BE2C (cell line): Measurements from ENCODE around the gene LAD1.

Experiments
- DNase-seq: peaks from one replicate; pipeline ENCODE4 v3.0.0-alpha.2; 2020
- H3K27me3 ChIP-seq: fragments of 250-450 bp; sonication (Bioruptor Pico); 2 replicates; pipeline ENCODE4 v1.5.1; 2020; ENCODE audit warnings: mild to moderate bottlenecking
- H3K36me3 ChIP-seq: fragments of 250-450 bp; sonication (Bioruptor Pico); 2 replicates; pipeline ENCODE4 v1.5.1; 2020; ENCODE audit warnings: mild to moderate bottlenecking
- H3K4me1 ChIP-seq: fragments of 250-450 bp; sonication (Bioruptor Pico); 2 replicates; pipeline ENCODE4 v1.5.1; 2020
- H3K4me3 ChIP-seq: 2 replicates; pipeline ENCODE4 v1.5.1; 2011; ENCODE audit warnings: low read depth, low read length
- H3K9me3 ChIP-seq: fragments of 250-450 bp; sonication (Bioruptor Pico); 2 replicates; pipeline ENCODE4 v1.5.1; 2020
- CTCF ChIP-seq: IDR thresholded peaks from 2 replicates; pipeline ENCODE4 v1.5.1; 2012; ENCODE audit warnings: mild to moderate bottlenecking, low read depth, low read length

The LAD1 gene

GRCh38 chr1:201376464-201377374, 22.4 kb downstream of the LAD1 start:
- peak; percentile 37 for TF ChIP-seq CTCF
- Histone ChIP-seq H3K27me3 (no peaks in the 10 kb centered on the region), H3K36me3 (no peaks in the 10 kb centered on the region), H3K4me3 (no peak overlapping the region), H3K9me3 (no peaks in the 10 kb centered on the region), H3K4me1 (peaks cover 34% of the 10 kb centered on the region)
- peak; percentile 38 for DNase-seq

GRCh38 chr1:201376107-201376463, 23.0 kb downstream of the LAD1 start:
- no peak overlapping the region for H3K4me3 ChIP-seq
- H3K27me3 ChIP-seq = no peaks in the 10 kb centered on the region

GRCh38 chr1:201375169-201375568, 24.0 kb downstream of the LAD1 start:
- H3K27me3 ChIP-seq = no peaks in the 10 kb centered on the region
- no peak overlapping the region for H3K4me3 ChIP-seq
- peak; percentile 39 for TF ChIP-seq CTCF
- no peak for DNase-seq
- H3K4me1 ChIP-seq = peaks cover 41% of the 10 kb centered on the region
- no peaks in the 10 kb centered on the region for H3K9me3 ChIP-seq
- no peaks in the 10 kb centered on the region for H3K36me3 ChIP-seq

More at GRCh38 chr1:201376107-201376463, 23.0 kb downstream of the LAD1 start:
- H3K4me1 ChIP-seq = peaks cover 38% of the 10 kb centered on the region
- H3K36me3 ChIP-seq = no peaks in the 10 kb centered on the region
- no peak for DNase-seq
- no peak for TF ChIP-seq CTCF
- H3K9me3 ChIP-seq = no peaks in the 10 kb centered on the region

GRCh38 chr1:201374364-201374763, 24.8 kb downstream of the LAD1 start:
- Histone ChIP-seq H3K4me3 (no peak overlapping the region), H3K9me3 (no peaks in the 10 kb centered on the region), H3K27me3 (no peaks in the 10 kb centered on the region), H3K4me1 (peaks cover 47% of the 10 kb centered on the region), H3K36me3 (no peaks in the 10 kb centered on the region)
- no peak for DNase-seq
- TF ChIP-seq CTCF = no peak

- no peaks in the 10 kb centered on the region for H3K9me3 ChIP-seq
- DNase-seq = no peak
- H3K4me3 ChIP-seq = no peak overlapping the region
- no peaks in the 10 kb centered on the region for H3K27me3 ChIP-seq
- peaks cover 37% of the 10 kb centered on the region for H3K4me1 ChIP-seq
- no peak for TF ChIP-seq CTCF
- no peaks in the 10 kb centered on the region for H3K36me3 ChIP-seq
These were observed 27.3 kb downstream of the LAD1 start for GRCh38 chr1:201371792-201372191.

- Histone ChIP-seq H3K4me3 (no peak overlapping the region), H3K4me1 (peaks cover 35% of the 10 kb centered on the region), H3K27me3 (no peaks in the 10 kb centered on the region), H3K36me3 (no peaks in the 10 kb centered on the region), H3K9me3 (no peaks in the 10 kb centered on the region)
- DNase-seq = no peak
- no peak for TF ChIP-seq CTCF
These were observed 27.8 kb downstream of the LAD1 start for GRCh38 chr1:201371276-201371675.
